HG03354 (cell line): ENCODE data around the gene BMS1.
"Not testable (repeated sequence)": the region's sequence is repeated elsewhere in the genome, so short reads cannot be mapped to it uniquely, and the experiment has no call there.

ENCODE experiments used
- ATAC-seq: cut with Tn5 transposase; IDR thresholded peaks from one replicate; pipeline ENCODE4 v1.9.1; 2021; ENCODE audit warnings: mild to moderate bottlenecking; ENCODE audit not compliant: unreplicated experiment, poor library complexity, severe bottlenecking

The BMS1 gene

DNA sequence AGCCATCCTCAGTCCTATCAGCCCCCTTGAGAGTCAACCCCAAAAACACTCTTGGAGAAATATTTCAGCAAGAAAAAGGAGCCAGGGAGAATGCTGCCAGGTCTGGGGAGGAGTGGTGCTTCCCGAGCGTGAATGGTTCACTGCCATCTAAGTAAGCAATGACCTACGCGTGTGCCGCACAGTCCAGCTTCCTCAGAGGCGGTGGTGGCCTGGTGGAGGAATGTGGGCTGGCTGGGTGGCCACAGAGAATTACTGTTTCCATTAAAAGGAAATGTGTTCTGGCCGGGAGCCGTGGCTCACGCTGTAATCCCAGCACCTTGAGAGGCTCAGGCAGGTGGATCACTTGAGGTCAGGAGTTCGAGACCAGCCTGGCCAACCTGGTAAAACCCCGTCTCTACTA, 77.4 kb downstream of the BMS1 start:
- ATAC-seq, result not testable (repeated sequence)

DNA sequence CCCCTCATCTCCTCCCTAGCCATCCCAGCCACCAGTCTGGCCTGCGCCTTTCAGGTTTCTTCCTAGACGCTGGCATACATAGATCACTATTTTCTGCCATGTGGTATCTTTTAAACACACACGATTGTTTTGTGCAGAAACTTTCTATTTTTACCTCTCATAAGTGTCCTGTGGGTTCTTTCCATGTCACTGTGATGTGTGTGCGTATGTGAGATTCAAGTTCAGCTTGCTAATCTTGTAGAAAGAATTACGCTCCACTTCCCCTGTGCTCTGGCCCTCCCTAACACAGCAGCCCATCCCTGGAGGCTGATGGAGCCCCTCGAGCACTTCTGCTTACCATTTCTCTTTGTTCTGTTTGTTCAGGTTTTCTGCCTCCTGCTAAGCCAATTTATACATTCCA, 80.2 kb downstream of the BMS1 start:
- ATAC-seq, result not testable (repeated sequence)

DNA sequence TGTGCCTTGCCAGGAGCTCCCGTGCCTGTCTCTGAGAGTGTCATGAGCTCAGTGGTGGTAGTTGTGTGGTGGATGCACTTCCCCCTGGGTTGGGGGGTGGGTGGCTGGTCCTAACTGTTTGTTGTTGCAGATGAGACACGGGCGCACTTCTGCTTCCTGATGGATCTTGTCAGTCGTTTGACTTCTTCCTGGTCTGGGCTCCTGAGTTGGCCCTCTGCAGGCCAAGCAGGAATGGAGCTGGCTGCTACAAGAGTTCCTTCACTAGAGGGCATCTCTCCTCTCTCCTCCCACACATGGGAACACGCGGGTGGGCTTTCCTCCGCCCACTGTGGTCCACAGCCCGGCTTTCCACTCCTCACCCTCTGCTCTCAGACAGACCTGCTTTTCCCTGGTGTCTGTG, 82.0 kb downstream of the BMS1 start:
- no peak for ATAC-seq

DNA sequence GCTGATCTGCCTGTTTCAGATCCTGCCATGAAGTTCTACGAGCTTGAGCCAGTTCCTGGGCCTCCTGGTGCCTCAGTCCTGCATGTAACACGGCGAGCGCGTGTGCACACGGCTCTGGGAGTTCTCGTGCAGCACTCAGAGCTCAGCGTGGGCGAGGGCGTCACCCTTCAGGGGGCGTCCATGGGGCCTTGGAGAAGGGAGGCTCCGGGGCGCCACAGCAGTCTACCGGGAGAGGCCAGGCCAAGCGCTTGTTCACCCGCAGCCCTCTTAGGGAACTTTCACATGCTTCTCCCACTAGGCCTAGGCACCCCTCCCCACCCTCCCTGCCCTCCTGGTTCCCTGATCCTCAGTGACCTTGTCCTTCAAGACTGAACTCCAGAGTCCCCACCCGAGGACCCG, 83.1 kb downstream of the BMS1 start:
- no peak for ATAC-seq

DNA sequence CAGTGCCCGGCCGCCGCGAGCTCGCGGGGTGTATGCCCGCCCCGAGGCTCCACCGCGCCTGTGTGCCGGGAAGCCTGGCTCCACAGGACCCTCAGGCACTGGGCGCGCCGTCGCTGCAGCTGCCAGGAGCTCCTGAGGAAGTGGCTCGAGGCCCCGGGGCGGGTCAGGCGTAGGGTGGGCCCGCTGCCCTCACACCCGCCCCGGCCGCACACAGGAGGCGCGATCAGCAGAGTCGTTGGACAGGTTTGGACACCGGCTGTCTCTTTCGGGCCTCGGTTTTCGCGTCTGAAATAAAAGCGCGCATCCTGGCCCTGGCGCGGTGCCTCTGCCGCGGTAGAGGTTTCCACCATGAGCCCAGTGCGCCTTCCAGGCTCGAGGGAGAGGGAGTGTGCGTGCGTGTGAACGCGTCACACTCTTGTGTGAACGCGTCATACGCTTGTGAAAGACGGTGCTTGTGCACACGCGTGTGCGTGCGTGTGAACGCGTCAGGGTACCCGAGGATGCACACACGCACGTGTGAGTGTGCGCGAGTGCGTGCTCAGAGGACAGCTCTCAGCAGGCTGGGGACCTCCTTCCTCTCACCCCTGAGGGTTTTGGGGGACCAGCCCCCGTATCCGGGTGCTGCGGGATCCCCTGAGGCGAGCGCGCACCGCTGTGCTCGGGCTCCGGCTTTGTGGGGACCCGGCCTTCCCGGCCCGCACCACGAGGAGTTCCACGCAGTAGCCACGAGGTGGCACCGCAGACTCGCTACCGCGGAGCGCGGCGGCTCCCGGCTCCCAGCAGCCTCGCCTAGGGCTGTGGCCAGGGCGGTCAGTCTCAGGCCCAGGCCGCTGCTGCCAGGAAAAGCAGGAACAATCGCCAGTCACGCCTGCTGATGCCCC, 83.8 kb downstream of the BMS1 start:
- ATAC-seq, result peak; percentile 84

DNA sequence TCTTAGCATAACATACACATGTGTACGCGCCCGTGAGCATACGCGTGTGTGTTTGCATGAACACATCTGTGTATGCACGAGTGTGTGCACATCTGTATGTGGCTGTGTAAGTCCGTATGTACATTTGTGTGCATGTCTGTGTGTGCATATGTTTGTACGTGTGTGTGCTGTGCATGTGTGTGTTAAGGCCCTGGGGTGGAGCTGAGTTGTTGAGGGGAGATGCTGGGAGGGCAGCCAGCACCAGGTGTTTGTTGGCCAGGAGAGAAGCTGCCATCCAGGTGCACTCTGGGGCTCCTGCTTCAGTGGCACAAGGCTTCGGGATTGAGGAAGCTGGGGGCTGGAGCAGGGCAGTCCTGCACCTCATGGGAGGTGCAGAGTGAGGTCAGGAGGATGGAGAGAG, 85.0 kb downstream of the BMS1 start:
- no peak for ATAC-seq

DNA sequence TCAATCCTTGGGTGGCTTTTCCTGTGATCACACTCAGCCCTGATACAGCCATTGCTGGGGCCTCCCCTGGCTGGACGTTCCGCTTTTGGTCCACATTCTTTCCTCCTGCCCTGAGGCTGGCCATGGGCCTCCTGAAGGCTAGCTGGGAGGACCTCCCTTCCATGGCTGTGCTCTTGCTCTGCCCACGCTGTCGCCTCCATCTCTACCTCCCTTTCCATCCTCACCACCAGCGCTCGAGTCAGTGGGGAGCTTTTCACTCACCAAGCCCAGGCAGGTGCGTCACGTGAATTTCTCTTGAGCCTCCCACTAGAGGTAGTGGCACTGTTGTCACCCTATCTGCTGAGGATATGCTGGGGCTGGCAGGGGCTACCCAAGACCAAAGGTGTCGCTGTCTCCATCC, 85.9 kb downstream of the BMS1 start:
- no peak for ATAC-seq

DNA sequence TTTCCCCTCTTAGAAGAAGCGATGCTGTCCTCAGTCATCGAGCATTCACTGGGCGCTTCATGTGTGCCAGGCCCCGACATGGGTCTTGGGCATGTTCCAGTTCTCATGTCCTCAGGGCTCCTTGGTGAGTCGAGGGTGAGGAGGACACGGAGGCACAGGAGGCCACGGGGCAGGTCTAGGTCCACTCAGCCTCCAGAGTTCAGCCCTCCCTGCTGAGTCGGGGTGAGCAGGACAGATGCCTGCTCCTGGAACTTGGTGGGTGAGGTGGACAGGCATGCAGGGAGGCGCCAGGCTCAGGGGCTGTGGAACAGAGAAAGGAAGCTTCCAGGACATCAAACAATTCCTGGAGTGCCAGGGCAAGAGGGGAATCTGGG, 87.4 kb downstream of the BMS1 start:
- ATAC-seq, result no peak

DNA sequence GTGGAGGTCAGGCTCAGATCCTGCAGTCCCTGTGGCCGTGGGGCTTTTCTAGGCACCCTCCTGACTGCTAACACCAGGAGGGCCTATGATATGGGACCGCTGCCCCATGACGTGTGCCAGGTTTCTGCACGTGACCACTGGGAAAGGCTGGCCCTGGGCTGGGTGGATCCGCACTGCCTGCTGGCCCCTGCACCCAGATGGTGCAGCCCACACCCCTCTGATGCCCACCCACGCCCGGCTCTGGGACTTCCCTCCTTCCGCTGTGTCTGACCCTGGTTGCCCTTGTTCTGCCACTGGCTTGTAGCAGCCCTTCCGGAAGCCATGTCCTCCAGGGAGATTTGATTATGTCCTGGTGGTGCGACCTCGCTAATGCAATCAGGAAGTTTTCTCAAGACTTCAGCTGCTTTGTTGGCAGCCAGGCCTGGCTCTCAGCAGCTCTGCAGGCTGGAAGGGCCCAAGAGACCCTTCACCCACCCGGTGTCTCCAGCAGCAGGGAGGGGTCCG, 88.6 kb downstream of the BMS1 start:
- not testable (repeated sequence) for ATAC-seq

DNA sequence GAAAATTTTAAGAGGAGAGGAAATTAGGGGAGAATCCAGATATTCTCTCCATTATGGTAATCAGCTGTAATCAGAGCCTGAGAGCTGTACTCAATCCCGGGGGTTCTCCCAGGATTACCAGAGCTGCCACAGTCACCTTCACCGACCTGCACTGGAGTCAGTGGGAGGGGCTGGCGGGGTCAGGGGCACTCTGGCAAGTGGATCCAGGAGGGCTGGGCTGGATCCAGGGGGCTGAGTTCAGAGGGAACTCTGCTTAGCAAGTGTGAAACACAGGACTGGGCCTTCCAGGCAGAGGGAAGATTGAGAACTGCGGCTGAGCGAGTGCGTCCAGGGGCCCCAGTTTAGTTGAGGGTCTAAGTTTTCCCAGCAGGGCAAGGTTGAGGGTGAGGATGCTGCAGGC, 89.2 kb downstream of the BMS1 start:
- ATAC-seq, result no peak

DNA sequence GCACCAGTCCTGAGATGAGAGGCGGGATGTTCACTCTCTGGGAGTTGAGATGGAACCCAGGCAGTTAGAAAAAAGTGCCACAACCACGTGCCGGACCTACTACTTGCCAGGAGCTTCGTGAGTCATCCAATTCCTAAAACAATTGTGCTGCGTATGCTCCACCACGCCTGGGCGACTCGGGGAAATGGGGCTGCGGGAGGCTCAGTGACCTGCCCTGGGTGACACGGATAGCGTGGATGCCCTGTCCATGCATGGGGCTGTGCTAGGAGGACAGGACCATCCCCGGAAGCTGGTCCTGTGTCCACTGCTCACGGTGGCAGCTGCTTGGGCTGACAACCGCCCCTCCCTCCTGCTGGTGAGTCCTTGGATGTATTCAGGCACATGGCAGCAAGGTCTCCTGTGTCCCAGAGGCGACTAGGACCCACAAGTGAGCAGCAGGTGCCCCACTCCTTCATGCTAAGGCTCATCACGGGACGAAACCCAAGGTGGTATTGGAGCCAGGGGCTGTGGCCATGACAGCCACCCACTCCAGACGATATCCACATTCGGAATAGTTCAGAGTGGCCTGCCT, 90.4 kb downstream of the BMS1 start:
- ATAC-seq, result no peak

DNA sequence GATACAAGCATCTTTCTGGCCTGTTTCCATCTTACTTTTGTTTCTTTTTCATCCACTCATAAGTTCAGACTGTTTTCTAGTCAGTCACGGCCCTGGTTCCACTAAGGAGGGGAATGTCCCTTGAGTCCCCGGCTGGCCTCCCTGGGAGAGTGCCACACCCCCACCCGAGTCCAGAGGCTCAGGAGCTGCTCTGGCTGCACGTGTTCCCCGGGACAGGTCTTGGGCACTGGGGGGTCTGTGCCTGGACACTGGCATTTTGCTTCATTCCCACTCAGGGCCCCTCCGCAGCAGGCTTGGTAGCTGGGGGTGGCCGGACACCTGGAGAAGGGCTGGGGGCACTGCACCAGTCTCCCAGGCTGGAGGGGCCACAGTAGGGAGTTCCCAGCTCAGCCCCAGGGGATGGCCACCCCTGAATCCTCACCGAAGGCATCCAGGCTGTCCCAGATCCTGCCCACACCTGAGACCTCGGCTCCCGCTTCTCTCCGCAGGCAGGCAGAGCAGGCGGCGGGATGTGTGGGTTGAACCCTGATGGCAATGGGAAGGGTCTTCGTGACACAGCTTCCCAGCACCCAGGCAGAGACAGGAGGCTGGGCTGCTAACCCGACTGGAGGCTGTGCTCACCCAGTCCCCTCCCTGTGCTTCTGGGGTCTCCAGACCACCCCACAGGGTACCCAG, 92.3 kb downstream of the BMS1 start:
- ATAC-seq, result no peak

DNA sequence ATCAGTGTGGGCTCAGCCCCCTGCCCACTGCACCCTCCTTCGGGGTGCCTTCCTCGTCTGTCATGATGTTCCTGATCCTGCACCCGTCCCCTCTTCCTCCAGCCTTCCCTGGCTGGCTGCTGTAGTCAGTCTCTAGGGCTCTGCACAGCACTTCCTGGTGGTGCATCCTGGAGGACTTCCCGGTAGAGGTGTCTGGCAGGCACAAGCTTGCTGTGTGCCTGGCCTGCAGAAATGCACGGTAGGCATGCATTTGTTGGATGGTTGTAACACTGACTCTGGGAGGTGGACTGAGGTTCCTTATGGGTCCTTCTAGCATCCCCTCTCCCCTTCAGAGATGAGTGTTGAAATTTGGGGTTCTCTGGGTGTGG, 92.8 kb downstream of the BMS1 start:
- no peak for ATAC-seq

DNA sequence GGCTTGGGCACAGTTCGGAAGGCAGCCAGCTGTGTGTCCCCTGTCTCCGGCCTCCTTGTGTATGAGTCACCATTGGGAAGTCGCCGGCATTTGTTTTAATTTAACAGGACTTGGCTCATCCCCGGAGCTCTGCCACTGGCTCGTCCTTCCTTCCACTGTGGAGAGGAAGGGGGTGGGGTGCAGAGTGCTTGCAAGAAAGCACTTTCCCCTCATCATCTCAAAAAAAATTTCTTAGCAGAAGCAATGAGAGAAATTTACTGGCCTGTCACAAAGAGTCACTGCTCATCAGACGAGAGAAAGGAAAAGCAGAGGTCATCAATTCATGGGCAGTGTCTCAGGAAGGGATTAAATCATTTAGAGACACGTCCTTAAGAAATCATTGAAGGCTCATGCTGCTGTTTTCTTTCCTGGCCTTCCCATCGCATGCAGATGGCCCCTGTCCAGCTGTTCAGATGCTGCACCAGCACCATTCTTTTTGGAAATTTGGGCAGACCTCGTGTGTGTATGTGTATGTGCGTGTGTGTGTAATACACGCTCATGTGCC, 93.3 kb downstream of the BMS1 start:
- ATAC-seq, result no peak

DNA sequence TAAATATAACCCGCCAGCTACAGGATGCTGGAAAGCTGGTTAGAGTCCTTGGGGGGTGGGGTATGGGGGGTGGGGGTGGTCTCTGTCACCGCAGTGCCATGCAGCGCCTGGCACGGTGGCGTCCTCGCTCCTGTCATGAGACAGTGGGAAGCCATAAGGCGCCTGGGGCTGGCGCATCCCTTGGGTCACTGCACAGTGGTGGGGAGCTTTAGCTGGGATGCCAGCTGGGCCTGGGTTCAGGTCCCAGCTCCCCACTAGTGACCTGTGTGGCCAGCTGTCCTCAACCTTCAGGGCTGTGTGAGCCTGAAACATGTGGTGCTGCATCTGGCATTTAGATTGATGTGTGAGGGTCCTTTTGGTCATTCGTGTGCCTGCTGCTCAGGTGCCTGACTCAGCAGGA, 93.9 kb downstream of the BMS1 start:
- no peak for ATAC-seq

DNA sequence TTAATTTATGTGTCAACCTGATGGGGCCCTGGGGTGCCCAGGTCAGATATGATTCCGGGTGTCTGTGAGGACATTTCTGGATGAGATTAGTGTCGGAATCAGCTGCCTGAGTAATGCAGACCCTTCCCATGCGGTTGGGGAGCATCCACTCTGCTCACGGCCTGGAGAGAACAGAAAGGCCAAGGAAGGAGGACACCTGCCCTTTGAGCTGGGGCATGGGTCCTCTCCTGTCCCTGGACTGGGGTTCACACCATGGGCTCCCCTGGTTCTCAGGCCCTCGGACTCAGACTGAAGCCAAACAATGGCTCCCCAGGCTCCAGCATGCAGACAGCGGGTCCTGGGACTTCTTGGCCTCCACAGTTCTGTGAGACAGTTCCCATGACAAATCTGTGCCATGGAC, 94.3 kb downstream of the BMS1 start:
- no peak for ATAC-seq

DNA sequence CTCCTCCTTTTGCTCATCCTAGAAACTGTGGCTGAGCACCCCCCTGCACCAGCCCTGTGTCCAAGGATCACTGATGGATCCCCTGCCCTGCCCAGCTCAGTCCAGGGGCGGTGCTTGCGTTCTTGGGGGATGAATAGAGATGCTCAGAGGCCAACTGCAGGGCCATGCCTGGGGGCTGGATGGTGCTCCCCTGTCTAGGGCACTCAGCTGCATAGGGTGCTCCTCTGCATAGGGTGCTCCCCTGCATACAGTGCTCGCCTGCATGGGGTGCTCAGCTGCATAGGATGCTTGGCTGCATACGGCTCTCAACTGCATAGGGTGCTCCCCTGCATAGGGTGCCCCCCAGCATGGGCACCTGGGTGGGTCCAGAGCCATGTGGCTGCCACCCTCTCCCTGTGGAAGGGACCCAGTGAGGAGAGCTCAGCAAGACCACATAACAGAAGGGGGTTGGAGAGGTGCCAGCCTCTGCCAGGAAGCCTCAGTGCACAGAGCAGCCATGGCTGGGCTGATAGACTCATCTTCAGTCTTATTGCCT, 95.0 kb downstream of the BMS1 start:
- ATAC-seq, result no peak

DNA sequence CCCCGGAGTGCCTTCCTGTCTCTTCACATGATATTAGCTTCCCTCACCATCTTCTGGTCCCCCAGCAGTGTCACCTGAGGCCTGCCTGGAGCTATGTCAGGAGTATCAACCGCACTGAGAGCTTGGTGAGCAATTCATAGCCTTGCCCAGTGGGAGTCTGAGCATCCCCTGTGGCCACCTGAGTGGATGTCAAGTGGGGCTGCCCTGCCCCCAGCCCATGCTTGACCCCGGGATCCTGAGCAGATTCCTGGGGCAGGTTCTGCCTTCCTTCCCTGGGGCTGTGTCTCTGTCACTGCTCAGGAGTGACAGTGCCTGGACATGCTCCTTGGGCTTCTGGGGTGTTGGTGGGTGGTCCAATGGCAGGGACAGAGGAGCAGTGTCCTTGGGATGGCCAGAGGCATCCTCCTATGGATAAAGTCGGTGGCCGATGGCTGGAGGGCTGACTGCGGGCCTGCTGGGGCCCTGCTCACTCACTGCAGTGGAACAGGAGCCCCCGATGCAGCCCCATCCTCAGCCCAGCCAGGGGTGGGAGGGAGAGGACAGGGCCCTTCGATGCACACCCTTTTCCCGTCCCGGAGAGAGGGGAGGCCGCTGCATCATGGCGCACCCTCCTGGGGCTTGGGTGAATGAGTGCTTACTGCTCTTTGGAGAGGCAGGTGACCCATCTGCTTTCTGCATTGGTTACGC, 95.7 kb downstream of the BMS1 start:
- no peak for ATAC-seq

DNA sequence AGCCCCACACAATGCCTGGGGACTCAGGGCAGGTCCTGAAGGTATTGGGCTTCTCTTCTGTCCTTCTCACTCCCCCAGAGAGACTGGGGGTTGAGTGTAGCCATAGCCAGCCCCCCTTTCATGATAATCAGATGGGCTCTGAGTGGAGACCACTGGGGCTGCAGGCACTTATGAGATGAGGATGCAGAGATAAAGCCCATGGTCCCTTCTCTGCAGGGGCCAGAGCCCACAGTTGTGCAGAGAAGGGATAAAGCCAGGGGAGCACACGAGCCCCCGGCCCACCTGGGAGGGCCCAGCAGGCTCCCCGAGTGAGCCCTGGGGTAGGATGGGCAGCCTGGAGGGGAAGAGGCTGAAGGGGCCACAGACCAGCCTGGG, 96.2 kb downstream of the BMS1 start:
- ATAC-seq, result no peak
